ENCODE results near the gene CTDSPL. TPM values are rescaled to one million over a fixed set of nuclear protein-coding genes. Genes with fewer than 3 reads are reported as not detected.
A peak's percentile ranks its signal among the peaks of the same experiment; 100 is the strongest.

CTDSPL gene
- total and polyA plus RNA-seq, 2 of the 8 experiments (the other 6 are each of a cell fraction or from before 2014, with no cell fraction given): 20.3 to 42.2 TPM

DNA sequence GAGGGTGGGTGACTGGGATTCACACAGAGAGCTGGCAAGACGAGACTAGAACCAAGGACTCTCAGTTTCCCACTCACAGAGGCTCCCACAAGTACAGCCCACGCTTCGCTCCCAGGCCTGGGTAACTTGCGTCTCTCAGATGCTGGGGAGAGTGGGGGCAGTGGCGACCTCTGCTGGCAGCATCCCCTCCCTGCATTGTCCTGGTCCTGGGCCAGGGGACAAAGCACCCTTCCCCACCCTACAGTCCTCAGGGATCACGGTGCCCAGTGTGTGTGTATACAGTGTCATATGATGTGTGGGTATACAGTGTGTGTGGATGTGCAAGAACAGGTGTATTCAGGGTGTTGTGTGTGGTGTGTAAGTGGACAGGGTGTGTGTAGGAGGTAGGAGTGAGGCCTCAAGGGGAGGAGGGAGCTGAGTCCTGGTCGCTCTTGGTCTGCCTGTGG is 141.7 kb downstream of the CTDSPL start:
- Histone ChIP-seq H4K91ac (replicated peaks; ENCODE audit: insufficient read length, low read length) (peak overlapping the region; percentile 26), H2BK20ac (ENCODE audit: low read length) (no peak overlapping the region), H2BK15ac (ENCODE audit: low read length) (no peak overlapping the region), H3K27me3 (replicated peaks in 1 of 4; ENCODE audit: control insufficient read depth in 3 of 4, extremely low read depth in 1 of 4, insufficient read depth in 3 of 4, low read length in 3 of 4) (peaks cover 0 to 4% (median 2%) of the 10 kb centered on the region in 4 experiments; a peak in 2 of 7 replicates), H3K56ac (replicated peaks; ENCODE audit: insufficient read length, low read depth, low read length) (no peak overlapping the region), H3K14ac (ENCODE audit: insufficient read length) (no peak overlapping the region), H3K18ac (ENCODE audit: extremely low read depth, low read length) (no peak overlapping the region), H3K27ac (ENCODE audit: low read depth, low read length) (no peak overlapping the region), H2AFZ (ENCODE audit: low read length) (no peak overlapping the region), H3K4ac (replicated peaks; ENCODE audit: insufficient read length, low read depth, low read length) (no peak overlapping the region), H3K4me2 (ENCODE audit: insufficient read depth in 1 of 2, low read depth in 2 of 2, low read length in 2 of 2) (no peak overlapping the region), H3K23ac (ENCODE audit: insufficient read length) (no peak overlapping the region), H4K8ac (ENCODE audit: extremely low read depth, insufficient read depth, low read length) (peak overlapping the region; percentile 51; the same call in 1 of the 2 replicates), H4K5ac (ENCODE audit: insufficient read length, low read depth, low read length) (no peak overlapping the region), H3K4me1 (replicated peaks in 1 of 4; ENCODE audit: control insufficient read depth in 3 of 4, insufficient read depth in 4 of 4, low read length in 3 of 4) (peaks cover 0 to 6% (median 4%) of the 10 kb centered on the region in 4 experiments; a peak in 6 of 7 replicates), H2BK12ac (ENCODE audit: low read depth, low read length) (peak overlapping the region; percentile 13; the same call in 1 of the 2 replicates), H3K9me3 (ENCODE audit: insufficient read depth in 2 of 2, low read depth in 1 of 2, low read length in 1 of 2) (no peaks in the 10 kb centered on the region), H2AK5ac (ENCODE audit: low read depth, low read length) (no peak overlapping the region; the same call in 1 of the 2 replicates), H3K36me3 (ENCODE audit: control insufficient read depth in 2 of 4, insufficient read depth in 4 of 4, low read length in 3 of 4) (peaks cover 0 to 2% (median under 1%) of the 10 kb centered on the region in 4 experiments; a peak in 1 of 8 replicates), H2BK5ac (ENCODE audit: low read depth, low read length) (no peak overlapping the region), H2BK120ac (replicated peaks; ENCODE audit: low read depth, low read length) (no peak overlapping the region), H3K4me3 (ENCODE audit: extremely low read depth in 1 of 4, insufficient read depth in 2 of 4, low read depth in 3 of 4, low read length in 4 of 4) (no peak overlapping the region), H3K9ac (replicated peaks in 1 of 4; ENCODE audit: extremely low read depth in 1 of 4, low read depth in 3 of 4, low read length in 3 of 4) (no peak overlapping the region), H3K79me1 (ENCODE audit: low read depth, low read length) (no peaks in the 10 kb centered on the region; the same call in 1 of the 2 replicates), H3K79me2 (ENCODE audit: control insufficient read depth in 1 of 2, insufficient read depth in 2 of 2, low read length in 2 of 2) (no peaks in the 10 kb centered on the region), H4K20me1 (replicated peaks in 1 of 2; ENCODE audit: control insufficient read depth in 1 of 2, insufficient read depth in 2 of 2, low read length in 2 of 2) (peaks cover 0 to 6% of the 10 kb centered on the region in 2 experiments), H3K23me2 (ENCODE audit: low read depth, low read length) (peaks cover 4% of the 10 kb centered on the region; the same call in 1 of the 2 replicates)
- TF ChIP-seq, protein P1, sequence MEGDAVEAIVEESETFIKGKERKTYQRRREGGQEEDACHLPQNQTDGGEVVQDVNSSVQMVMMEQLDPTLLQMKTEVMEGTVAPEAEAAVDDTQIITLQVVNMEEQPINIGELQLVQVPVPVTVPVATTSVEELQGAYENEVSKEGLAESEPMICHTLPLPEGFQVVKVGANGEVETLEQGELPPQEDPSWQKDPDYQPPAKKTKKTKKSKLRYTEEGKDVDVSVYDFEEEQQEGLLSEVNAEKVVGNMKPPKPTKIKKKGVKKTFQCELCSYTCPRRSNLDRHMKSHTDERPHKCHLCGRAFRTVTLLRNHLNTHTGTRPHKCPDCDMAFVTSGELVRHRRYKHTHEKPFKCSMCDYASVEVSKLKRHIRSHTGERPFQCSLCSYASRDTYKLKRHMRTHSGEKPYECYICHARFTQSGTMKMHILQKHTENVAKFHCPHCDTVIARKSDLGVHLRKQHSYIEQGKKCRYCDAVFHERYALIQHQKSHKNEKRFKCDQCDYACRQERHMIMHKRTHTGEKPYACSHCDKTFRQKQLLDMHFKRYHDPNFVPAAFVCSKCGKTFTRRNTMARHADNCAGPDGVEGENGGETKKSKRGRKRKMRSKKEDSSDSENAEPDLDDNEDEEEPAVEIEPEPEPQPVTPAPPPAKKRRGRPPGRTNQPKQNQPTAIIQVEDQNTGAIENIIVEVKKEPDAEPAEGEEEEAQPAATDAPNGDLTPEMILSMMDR (IDR thresholded peaks at IDR 0.05; ENCODE audit: control extremely low read depth in 1 of 3, insufficient read depth in 1 of 3, low read depth in 1 of 3, low read length in 3 of 3): peak in 2 of 3 experiments; percentile 92 to 99; a peak in 3 of 4 replicates
- TF ChIP-seq SP2 (IDR thresholded peaks at IDR 0.05; ENCODE audit: low read length) (no peak), ASH2L (IDR thresholded peaks at IDR 0.05; ENCODE audit: low read length) (no peak), RAD21 (IDR thresholded peaks at IDR 0.05 in 1 of 2, conservative IDR thresholded peaks at IDR 0.05 in 1 of 2; ENCODE audit: low read depth in 2 of 2, low read length in 2 of 2) (peak; percentile 76 to 78), BACH1 (IDR thresholded peaks at IDR 0.05; ENCODE audit: low read length) (no peak), CEBPB (IDR thresholded peaks at IDR 0.05; ENCODE audit: low read depth, low read length) (no peak), CREB1 (IDR thresholded peaks at IDR 0.05) (peak; percentile 30; the same call in 1 of the 2 replicates)
- 62% methylated on average over 7 of the region's 7 CpGs; no CpG with 5 or more reads in 1 of the 2 experiments for WGBS, 2 experiments (ENCODE audit: extremely low coverage in 1 of 2, insufficient coverage in 1 of 2, insufficient read length in 1 of 2, insufficient replicate concordance in 2 of 2, low coverage in 1 of 2, low lambda C conversion rate in 2 of 2, missing lambda C conversion rate in 1 of 2)
- no peak for FAIRE-seq
- DNase-seq (ENCODE audit: low read depth in 1 of 2, low spot score in 2 of 2): peak in 1 of 2 experiments; percentile 96
- ChIA-PET CTCF (ENCODE audit: partially characterized antibody) (interaction anchor here (0.7 to 5.3 kb wide), 59 partner anchors 11 to 664 kb away, joined by 3 to 75 read pairs (median 4); partner anchors contain the start of genes DLEC1 and SLC22A14), POLR2A (ENCODE audit: partially characterized antibody) (interaction anchor here (0.7 kb wide), 1 partner anchor 36 kb away, joined by 3 read pairs; the partner anchor contains the start of gene DLEC1)
